Heart left ventricle (tissue), 13 donors: Measurements from ENCODE around the gene PIP4P1.

Experiments used
- POLR2A ChIP-seq, 2 donors: fragments of 450-650 bp; IDR thresholded peaks; one replicate each; pipeline ENCODE4 v1.6.1; 2017; ENCODE audit warnings: antibody characterized with exemption in 2 of 2, mild to moderate bottlenecking in 2 of 2, moderate library complexity in 2 of 2
- TF ChIP-seq, protein P1 (sequence below), 12 donors: fragments of 200-600 bp; sonication (generic) in 4 of 12; IDR thresholded peaks; one replicate each; pipeline versions ENCODE4 v1.5.0 to v1.8.0; 2018 to 2022; ENCODE audit warnings: antibody characterized with exemption in 12 of 12, mild to moderate bottlenecking in 5 of 12
- donor health status: ischemic (EF 13 %, LVEDD 7.1; RV severe dilation, severe dysfunction).
- donor health status: DM: no; HTN: yes; CAD: no.
- donor health status: DM: no; HTN: no; CAD: no.
- donor health status: ischemic (EF 25% LVEDD 6.9; RV normal size, moderate dysfunction).
- donor health status: ischemic (EF 25% LVEDD 5.7; RV mildly dilated, moderate dysfunction).
- donor health status: ischemic (EF 35%, LVEDD 5.7; RV mildly dilated, moderate dysfunction).
- donor health status: nonischemic (EF 11% LVEDD 7.7; RV severe dilation, severe dysfunction).
- donor health status: DM: yes; HTN: yes; CAD: no.
- donor health status: PGD.
- donor health status: ischemic (EF 29% LVEDD 5.4; RV normal size, mild dysfunction).
- donor health status: nonischemic (EF 23%, LVEDD 6.1; RV moderate dilation, normal function).

- TF ChIP-seq, protein P1, sequence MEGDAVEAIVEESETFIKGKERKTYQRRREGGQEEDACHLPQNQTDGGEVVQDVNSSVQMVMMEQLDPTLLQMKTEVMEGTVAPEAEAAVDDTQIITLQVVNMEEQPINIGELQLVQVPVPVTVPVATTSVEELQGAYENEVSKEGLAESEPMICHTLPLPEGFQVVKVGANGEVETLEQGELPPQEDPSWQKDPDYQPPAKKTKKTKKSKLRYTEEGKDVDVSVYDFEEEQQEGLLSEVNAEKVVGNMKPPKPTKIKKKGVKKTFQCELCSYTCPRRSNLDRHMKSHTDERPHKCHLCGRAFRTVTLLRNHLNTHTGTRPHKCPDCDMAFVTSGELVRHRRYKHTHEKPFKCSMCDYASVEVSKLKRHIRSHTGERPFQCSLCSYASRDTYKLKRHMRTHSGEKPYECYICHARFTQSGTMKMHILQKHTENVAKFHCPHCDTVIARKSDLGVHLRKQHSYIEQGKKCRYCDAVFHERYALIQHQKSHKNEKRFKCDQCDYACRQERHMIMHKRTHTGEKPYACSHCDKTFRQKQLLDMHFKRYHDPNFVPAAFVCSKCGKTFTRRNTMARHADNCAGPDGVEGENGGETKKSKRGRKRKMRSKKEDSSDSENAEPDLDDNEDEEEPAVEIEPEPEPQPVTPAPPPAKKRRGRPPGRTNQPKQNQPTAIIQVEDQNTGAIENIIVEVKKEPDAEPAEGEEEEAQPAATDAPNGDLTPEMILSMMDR (IDR thresholded peaks at IDR 0.05): no peak
- TF ChIP-seq POLR2A (IDR thresholded peaks at IDR 0.05): no peak
These were observed 14.3 kb downstream of the PIP4P1 start for GRCh38 chr14:20446889-20447288.
